PC-3 (cell line): ENCODE data around the gene CDH11. TPM values are rescaled to one million over a fixed set of nuclear protein-coding genes. Genes with fewer than 3 reads are reported as not detected.

Source experiments
- ATAC-seq: fragments of 200-7000 bp; cut with Tn5 transposase; 2 replicates; pipeline ENCODE4 v1.9.1; 2020; ENCODE audit warnings: mild to moderate bottlenecking, moderate library complexity
- BruUV-seq: library from RNA; stranded (reverse); fragments of 400-500 nt; replicated peaks from 2 replicates; lab custom pipeline; 2021; lab: Mats Ljungman, UMichigan
- CTCF ChIA-PET: fragments of 300-600 bp; sonication (Branson Sonifier 250); formaldehyde crosslinking; loops from one replicate; lab custom pipeline; 2022; ENCODE audit warnings: antibody characterized with exemption; lab: Charles Lee
- POLR2A ChIA-PET: fragments of 300-600 bp; sonication (Branson Sonifier 250); formaldehyde crosslinking; loops from one replicate; lab custom pipeline; 2022; ENCODE audit warnings: antibody characterized with exemption; ENCODE audit not compliant: unreplicated experiment; lab: Charles Lee
- DNase-seq: peaks from one replicate; pipeline ENCODE4 v3.0.0-alpha.2; 2015
- H2AFZ ChIP-seq: fragments of 300-600 bp; sonication (generic); 2 replicates; pipeline ENCODE4 v1.6.0; 2016; ENCODE audit warnings: antibody characterized with exemption, low read length
- H3F3A ChIP-seq: fragments of 300-600 bp; sonication (generic); one replicate; pipeline ENCODE4 v1.6.0; 2017; ENCODE audit warnings: antibody characterized with exemption, low read length, control low read depth, mild to moderate bottlenecking; ENCODE audit not compliant: unreplicated experiment
- H3K27ac ChIP-seq: fragments of 300-600 bp; sonication (generic); 2 replicates; pipeline ENCODE4 v1.5.1; 2016; ENCODE audit warnings: mild to moderate bottlenecking, low read length
- H3K27me3 ChIP-seq: fragments of 300-600 bp; sonication (generic); 2 replicates; pipeline ENCODE4 v1.6.1; 2016; ENCODE audit warnings: low read length, mixed read lengths
- H3K36me3 ChIP-seq: fragments of 300-600 bp; sonication (generic); 2 replicates; pipeline ENCODE4 v1.6.1; 2016; ENCODE audit warnings: low read depth, mixed run types, low read length, mixed read lengths
- H3K4me1 ChIP-seq: fragments of 300-600 bp; sonication (generic); 2 replicates; pipeline ENCODE4 v1.5.1; 2016; ENCODE audit warnings: low read length; ENCODE audit not compliant: insufficient read depth
- H3K4me2 ChIP-seq: fragments of 300-600 bp; sonication (generic); 2 replicates; pipeline ENCODE4 v1.6.0; 2016; ENCODE audit warnings: low read length
- H3K4me3 ChIP-seq: fragments of 300-600 bp; sonication (generic); 2 replicates; pipeline ENCODE4 v1.5.1; 2016; ENCODE audit warnings: mild to moderate bottlenecking, low read length, mixed read lengths
- H3K79me2 ChIP-seq: fragments of 300-600 bp; sonication (generic); 2 replicates; pipeline ENCODE4 v1.6.1; 2017; ENCODE audit warnings: low read length, mixed read lengths
- H3K9ac ChIP-seq: fragments of 300-600 bp; sonication (generic); 2 replicates; pipeline ENCODE4 v1.6.0; 2016; ENCODE audit warnings: mild to moderate bottlenecking, low read length
- H3K9me2 ChIP-seq: fragments of 300-600 bp; sonication (generic); replicated peaks from 2 replicates; pipeline ENCODE4 v1.6.1; 2016; ENCODE audit warnings: mixed run types, low read length, mixed read lengths
- H3K9me3 ChIP-seq: fragments of 300-600 bp; sonication (generic); 2 replicates; pipeline ENCODE4 v1.6.1; 2016; ENCODE audit warnings: low read length, mixed read lengths
- H4K20me1 ChIP-seq: fragments of 300-600 bp; sonication (generic); 2 replicates; pipeline ENCODE4 v1.6.1; 2016; ENCODE audit warnings: low read length, mixed read lengths
- CTCF ChIP-seq: fragments of 300-600 bp; sonication (generic); conservative IDR thresholded peaks from 2 replicates; pipeline ENCODE4 v1.5.1; 2017; ENCODE audit warnings: antibody characterized with exemption, low read depth, mild to moderate bottlenecking, low read length
- EZH2 ChIP-seq: fragments of 300-600 bp; sonication (generic); IDR thresholded peaks from one replicate; pipeline ENCODE4 v1.6.1; 2017; ENCODE audit warnings: antibody characterized with exemption, mild to moderate bottlenecking, low read length; ENCODE audit not compliant: unreplicated experiment
- EZH2phosphoT487 ChIP-seq: fragments of 300-600 bp; sonication (generic); IDR thresholded peaks from 2 replicates; pipeline ENCODE4 v1.6.1; 2018; ENCODE audit warnings: mild to moderate bottlenecking, antibody characterized with exemption, low read length, borderline replicate concordance
- intact Hi-C: fragments of 100-400 bp; cut with micrococcal nuclease; formaldehyde crosslinking; loops from 2 replicates; pipeline ENCODE4 v1.9.0; 2023
- total RNA-seq: library from RNA; depleted of rRNA; stranded (reverse); fragments of >200 nt; gene quantifications from 2 replicates; pipeline ENCODE4 v1.2.3, GENCODE V29; 2014

Gene CDH11
- total RNA-seq, 1 experiment from 2014 or later, result 172 TPM

GRCh38 chr16:65136681-65137080 lies 14.8 kb upstream of the CDH11 start:
- H3F3A ChIP-seq, result no peaks in the 10 kb centered on the region
- intact Hi-C loops, result no loop called here
- POLR2A ChIA-PET, result no interaction called here
- no peaks in the 10 kb centered on the region for H3K36me3 ChIP-seq
- BruUV-seq, result no TSS peak
- ATAC-seq (no peak), DNase-seq (no peak)
- no peak overlapping the region for H2AFZ ChIP-seq
- no peaks in the 10 kb centered on the region for H3K27me3 ChIP-seq
- H3K4me2 ChIP-seq, result no peak overlapping the region
- TF ChIP-seq CTCF, result no peak
- TF ChIP-seq EZH2, result no peak
- no peak for TF ChIP-seq EZH2phosphoT487
- CTCF ChIA-PET, result no interaction called here
- no peak overlapping the region for H3K27ac ChIP-seq
- no peaks in the 10 kb centered on the region for H3K9me3 ChIP-seq
- no peaks in the 10 kb centered on the region for H3K9me2 ChIP-seq
- H3K79me2 ChIP-seq, result no peaks in the 10 kb centered on the region
- H3K4me1 ChIP-seq, result no peaks in the 10 kb centered on the region
- H4K20me1 ChIP-seq, result no peaks in the 10 kb centered on the region
- no peak overlapping the region for H3K4me3 ChIP-seq
- H3K9ac ChIP-seq, result no peak overlapping the region

- intact Hi-C loops, result loop anchor here (10.0 kb wide), 1 partner anchor 878 kb away; no protein-coding TSS in a partner anchor
Measured at GRCh38 chr16:65126845-65127624, 5.2 kb upstream of the CDH11 start.

More at GRCh38 chr16:65126845-65127624, 5.2 kb upstream of the CDH11 start:
- H3K4me1 ChIP-seq, result peaks cover 13% of the 10 kb centered on the region; the same call in 1 of the 2 replicates
- TF ChIP-seq CTCF (peak; percentile 50), EZH2 (no peak)
- no peak overlapping the region for H3K27ac ChIP-seq
- no peak overlapping the region for H3K4me2 ChIP-seq
- H3K9me3 ChIP-seq, result no peaks in the 10 kb centered on the region
- CTCF ChIA-PET, result no interaction called here
- ATAC-seq, result no peak
- H3K9me2 ChIP-seq, result no peaks in the 10 kb centered on the region
- H3K79me2 ChIP-seq, result peaks cover 31% of the 10 kb centered on the region
- H3K4me3 ChIP-seq, result no peak overlapping the region
- H4K20me1 ChIP-seq, result no peaks in the 10 kb centered on the region
- H3K27me3 ChIP-seq, result no peaks in the 10 kb centered on the region
- no TSS peak for BruUV-seq
- no peak overlapping the region for H3K9ac ChIP-seq
- no peak for DNase-seq
- H2AFZ ChIP-seq, result no peak overlapping the region
- H3F3A ChIP-seq, result peaks cover 4% of the 10 kb centered on the region
- no peaks in the 10 kb centered on the region for H3K36me3 ChIP-seq
- POLR2A ChIA-PET, result no interaction called here
